ENCODE data around the gene ANAPC15. TPM values are rescaled to one million over a fixed set of nuclear protein-coding genes. Genes with fewer than 3 reads are reported as not detected.

ANAPC15 gene
- polyA plus RNA-seq, 5 donors, result 36.4 to 49.1 (median 43.5) TPM

GRCh38 chr11:72132646-72133045, 20.2 kb upstream of the ANAPC15 start:
- DNase-seq, result no peak

DNA sequence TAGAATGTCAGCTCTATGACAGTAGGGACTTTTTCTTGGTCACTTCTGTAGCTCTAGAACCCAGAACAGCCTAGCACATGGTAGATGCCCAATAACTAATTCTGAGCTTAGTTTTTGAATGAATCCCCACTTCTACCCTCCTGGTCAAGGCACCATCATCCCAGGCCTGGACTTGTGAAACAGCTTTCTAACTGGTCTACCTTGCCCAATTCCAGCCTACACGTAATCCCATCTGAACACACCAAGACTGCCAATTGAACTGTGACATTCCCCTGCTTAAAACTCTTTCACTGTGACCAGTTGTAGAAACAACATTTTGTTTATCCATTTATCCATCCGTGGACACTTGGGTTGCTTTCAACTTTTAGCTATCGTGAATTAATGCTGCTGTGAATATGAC, 16.9 kb upstream of the ANAPC15 start:
- DNase-seq, result no peak

GRCh38 chr11:72127923-72128322, 15.4 kb upstream of the ANAPC15 start:
- DNase-seq, result no peak

DNA sequence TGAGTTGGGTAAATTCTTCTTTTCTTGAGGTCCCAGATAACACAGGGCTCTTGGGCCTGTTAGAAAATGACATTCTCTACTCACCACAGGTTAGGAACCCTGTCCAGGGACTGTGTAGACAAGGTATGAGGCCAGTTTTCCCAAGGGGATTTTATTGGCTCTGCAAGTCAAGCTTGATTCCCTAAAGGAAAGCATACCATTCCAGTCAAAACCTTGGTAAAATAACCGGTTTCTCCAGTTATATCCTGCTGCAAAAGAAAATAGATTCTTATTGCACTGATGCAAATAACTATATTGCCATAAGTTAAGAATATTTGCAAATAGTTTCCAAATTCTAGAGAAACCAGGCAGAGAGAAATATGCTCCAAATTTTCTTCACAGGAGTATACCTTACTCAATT, 13.5 kb upstream of the ANAPC15 start:
- no peak for DNase-seq

GRCh38 chr11:72124046-72124445, 11.6 kb upstream of the ANAPC15 start:
- no peak for DNase-seq

- DNase-seq, result no peak
Measured at GRCh38 chr11:72123117-72123653, 10.7 kb upstream of the ANAPC15 start.

GRCh38 chr11:72122607-72123006, 10.1 kb upstream of the ANAPC15 start:
- DNase-seq, result no peak

DNA sequence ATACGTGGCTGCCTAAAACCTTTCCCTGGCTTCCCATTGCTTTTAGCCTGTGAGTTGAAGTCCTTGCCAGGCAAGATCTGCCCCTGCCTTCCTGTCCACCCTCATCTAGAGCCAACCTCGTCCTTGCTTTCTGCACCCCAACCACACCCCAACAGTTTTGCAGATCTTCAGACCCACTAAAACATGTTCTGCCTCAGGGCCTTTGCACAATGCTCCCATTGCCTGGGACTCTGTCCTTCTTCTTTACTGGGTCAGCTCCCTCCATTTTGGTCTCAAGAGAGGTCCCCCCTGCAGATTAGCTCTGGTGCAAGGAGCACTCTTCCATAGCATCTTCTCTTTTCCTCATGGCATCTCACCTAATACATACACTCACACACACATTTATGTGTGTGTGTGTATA, 8.4 kb upstream of the ANAPC15 start:
- DNase-seq, result no peak

GRCh38 chr11:72119198-72119597, 6.7 kb upstream of the ANAPC15 start:
- no peak for DNase-seq

GRCh38 chr11:72116019-72116755, 3.7 kb upstream of the ANAPC15 start:
- no peak for DNase-seq

DNA sequence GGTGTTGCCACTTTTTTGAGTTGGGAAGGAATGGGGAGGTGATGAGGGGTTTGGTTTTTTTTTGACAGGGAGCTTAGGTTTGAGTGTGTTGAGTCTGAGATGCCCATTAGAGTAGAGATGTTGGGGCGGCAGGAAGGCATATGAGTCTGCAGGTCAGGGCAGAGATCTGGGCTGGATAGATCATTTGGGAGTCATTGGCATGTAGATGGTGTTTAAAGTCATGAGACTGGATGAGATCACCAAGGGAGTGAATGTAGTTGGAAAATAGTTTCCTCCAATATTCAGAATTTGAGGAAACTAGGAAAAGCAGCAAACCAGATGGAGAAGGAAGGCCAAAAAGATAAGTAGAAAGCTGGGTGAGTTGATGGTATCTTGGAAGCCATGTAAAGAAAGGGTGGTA, 2.1 kb upstream of the ANAPC15 start:
- no peak for DNase-seq

GRCh38 chr11:72112978-72113808, 698 bp upstream of the ANAPC15 start:
- DNase-seq, result no peak

GRCh38 chr11:72111300-72112142, 974 bp downstream of the ANAPC15 start:
- DNase-seq, result no peak

DNA sequence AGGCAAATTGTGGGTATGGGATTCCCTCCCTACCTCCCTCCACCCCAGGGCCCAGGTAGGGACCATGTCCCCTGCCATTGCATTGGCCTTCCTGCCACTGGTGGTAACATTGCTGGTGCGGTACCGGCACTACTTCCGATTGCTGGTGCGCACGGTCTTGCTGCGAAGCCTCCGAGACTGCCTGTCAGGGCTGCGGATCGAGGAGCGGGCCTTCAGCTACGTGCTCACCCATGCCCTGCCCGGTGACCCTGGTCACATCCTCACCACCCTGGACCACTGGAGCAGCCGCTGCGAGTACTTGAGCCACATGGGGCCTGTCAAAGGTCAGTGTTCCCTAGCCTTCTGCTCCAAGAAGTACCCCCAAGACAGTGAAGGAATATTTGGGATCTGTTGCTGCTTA, 6.6 kb downstream of the ANAPC15 start, which contains the start of gene TOMT:
Gene TOMT (plus strand): TSS at position 37 of the 400 bp plus-strand sequence. CDS start 28 bp downstream, at position 65.
- no peak for DNase-seq

- no peak for DNase-seq
Measured at GRCh38 chr11:72103754-72104167, 8.7 kb downstream of the ANAPC15 start.

- peak; percentile 98 for DNase-seq
Measured at GRCh38 chr11:72102946-72103753, 9.3 kb downstream of the ANAPC15 start, which contains the start of gene LAMTOR1. LAMTOR1 (minus strand) TSS chr11:72103297; CDS start chr11:72103224, 73 bp downstream.

DNA sequence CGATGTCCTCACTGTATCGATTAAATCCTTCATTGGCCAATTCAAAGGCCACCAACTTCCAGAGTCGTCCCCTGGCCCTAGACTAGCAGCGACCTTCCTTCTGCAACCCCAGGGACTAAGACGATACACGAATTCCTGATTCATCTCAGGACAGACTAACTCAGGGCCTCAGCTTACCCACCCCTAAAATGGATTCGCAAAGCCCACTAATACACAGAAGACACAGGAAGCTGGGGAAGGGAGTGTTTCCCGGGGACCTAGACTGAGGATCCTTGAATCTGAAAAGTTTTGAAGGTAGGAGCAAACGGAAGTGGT, 9.9 kb downstream of the ANAPC15 start:
- no peak for DNase-seq

DNA sequence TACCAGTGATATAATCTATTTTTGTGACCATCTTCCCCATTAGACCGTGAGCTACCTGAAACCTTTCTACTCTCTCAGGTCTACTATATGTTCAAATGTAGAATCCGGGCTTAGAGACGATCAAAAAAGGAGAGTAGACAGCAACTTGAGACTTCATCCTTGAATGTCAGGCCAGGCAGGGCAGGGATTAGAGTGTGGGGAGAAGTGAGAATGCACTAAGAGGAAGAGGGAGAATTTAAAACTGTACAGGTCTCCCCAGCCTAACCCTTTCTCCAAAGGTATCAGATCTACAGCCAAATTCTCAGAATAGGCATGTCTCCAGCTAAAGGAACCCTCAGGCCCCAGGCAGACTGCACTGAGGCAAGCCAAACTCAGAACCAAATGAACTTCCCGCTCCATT, 10.3 kb downstream of the ANAPC15 start:
- no peak for DNase-seq

DNA sequence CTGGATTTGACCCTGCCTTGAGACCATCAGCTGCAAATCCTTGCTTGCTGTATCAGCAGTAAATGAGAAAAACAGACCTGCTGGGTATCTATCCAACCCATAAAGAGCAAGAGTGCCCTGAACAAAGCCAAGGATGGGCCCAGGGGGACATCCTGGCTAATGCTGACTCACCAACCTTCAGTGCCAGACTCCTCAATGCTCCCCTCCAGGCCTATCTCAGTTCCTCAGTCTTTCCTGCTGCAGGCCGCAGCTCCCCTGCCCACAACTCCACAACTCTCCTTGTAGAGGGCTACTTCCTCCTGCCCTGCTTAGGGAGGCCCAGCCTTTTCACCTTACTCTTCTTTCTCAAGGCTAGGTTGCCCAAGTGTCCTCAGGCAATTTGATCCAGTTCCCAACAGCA, 12.0 kb downstream of the ANAPC15 start:
- no peak for DNase-seq

DNA sequence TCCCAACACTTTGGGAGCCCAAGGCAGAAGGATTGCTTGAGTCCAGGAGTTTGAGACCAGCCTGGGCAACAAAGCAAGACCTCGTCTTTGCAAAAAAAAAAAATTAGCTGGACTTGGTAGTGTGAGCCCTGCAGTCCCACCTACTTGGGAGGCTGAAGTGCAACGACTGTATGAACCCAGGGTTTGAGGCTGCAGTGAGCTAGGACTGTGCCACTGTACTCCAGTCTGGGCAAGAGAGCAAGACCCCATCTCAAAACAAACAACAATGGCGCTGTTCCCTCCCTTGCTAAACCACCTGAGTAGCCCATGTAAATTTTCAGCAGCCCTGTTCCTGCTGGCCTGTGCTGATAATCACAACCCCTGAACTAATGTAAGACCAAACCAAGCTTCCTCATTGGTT, 12.5 kb downstream of the ANAPC15 start:
- DNase-seq, result no peak

- no peak for DNase-seq
Measured at GRCh38 chr11:72098741-72099140, 13.8 kb downstream of the ANAPC15 start.
